Stimulated activated CD4-positive, alpha-beta T cell treated with anti-CD3 and anti-CD28 coated beads, Interleukin-2, amount 100 ng/mL, for 24 hours (primary cell): ENCODE measurements around the gene ETV6.
A peak's percentile ranks its signal among the peaks of the same experiment; 100 is the strongest.

ENCODE experiments used
- DNase-seq, 2 donors: peaks; one replicate each; pipeline ENCODE4 v3.0.0-alpha.2; 2020

ETV6 gene

GRCh38 chr12:11722578-11723138 lies 73.2 kb downstream of the ETV6 start:
- no peak for DNase-seq

GRCh38 chr12:11723993-11724392 lies 74.5 kb downstream of the ETV6 start:
- no peak for DNase-seq

GRCh38 chr12:11724888-11725311 lies 75.4 kb downstream of the ETV6 start:
- no peak for DNase-seq

- DNase-seq: no peak
These were observed 76.2 kb downstream of the ETV6 start for GRCh38 chr12:11725686-11726085.

- no peak for DNase-seq
These were observed 77.2 kb downstream of the ETV6 start for GRCh38 chr12:11726659-11727058.

- DNase-seq: peak; percentile 58 to 70
These were observed 77.7 kb downstream of the ETV6 start for GRCh38 chr12:11727133-11727664.

- no peak for DNase-seq
These were observed 78.8 kb downstream of the ETV6 start for GRCh38 chr12:11728154-11728755.

GRCh38 chr12:11729008-11729407 lies 79.5 kb downstream of the ETV6 start:
- DNase-seq: no peak

GRCh38 chr12:11729439-11730150 lies 80.1 kb downstream of the ETV6 start:
- no peak for DNase-seq

- no peak for DNase-seq
These were observed 81.0 kb downstream of the ETV6 start for GRCh38 chr12:11730299-11731041.

GRCh38 chr12:11731042-11731357 lies 81.5 kb downstream of the ETV6 start:
- no peak for DNase-seq

- no peak for DNase-seq
These were observed 82.0 kb downstream of the ETV6 start for GRCh38 chr12:11731455-11731854.

GRCh38 chr12:11732023-11732422 lies 82.5 kb downstream of the ETV6 start:
- DNase-seq: no peak

- DNase-seq: no peak
These were observed 83.2 kb downstream of the ETV6 start for GRCh38 chr12:11732715-11733114.

- no peak for DNase-seq
These were observed 85.2 kb downstream of the ETV6 start for GRCh38 chr12:11734580-11735180.

GRCh38 chr12:11738450-11738849 lies 89.0 kb downstream of the ETV6 start:
- DNase-seq: no peak

- no peak for DNase-seq
These were observed 90.6 kb downstream of the ETV6 start for GRCh38 chr12:11739980-11740577.

- no peak for DNase-seq
These were observed 92.1 kb downstream of the ETV6 start for GRCh38 chr12:11741434-11742092.

- DNase-seq: no peak
These were observed 94.2 kb downstream of the ETV6 start for GRCh38 chr12:11743423-11744409.

GRCh38 chr12:11744410-11744801 lies 94.9 kb downstream of the ETV6 start:
- DNase-seq: no peak

GRCh38 chr12:11745113-11745512 lies 95.6 kb downstream of the ETV6 start:
- no peak for DNase-seq
